Sigmoid colon (tissue), 7 donors: ENCODE data around the gene NEK4. TPM values are rescaled to one million over a fixed set of nuclear protein-coding genes. Genes with fewer than 3 reads are reported as not detected.

Experiments used
- DNase-seq: peaks from one replicate; pipeline ENCODE4 v3.0.0-alpha.2; 2019
- H3K27ac ChIP-seq, 4 donors: fragments of 200-600 bp; sonication (generic); one replicate each; pipeline ENCODE4 v1.5.1; 2016 to 2019; ENCODE audit warnings: mild to moderate bottlenecking in 1 of 4
- H3K27me3 ChIP-seq, 3 donors: fragments of 200-600 bp; sonication (generic); one replicate each; pipeline ENCODE4 v1.5.1; 2019; ENCODE audit warnings: mild to moderate bottlenecking in 1 of 3
- H3K36me3 ChIP-seq, 4 donors: fragments of 200-600 bp; sonication (generic); one replicate each; pipeline ENCODE4 v1.5.1; 2016 to 2019
- H3K4me1 ChIP-seq, 4 donors: fragments of 200-600 bp; sonication (generic); one replicate each; pipeline ENCODE4 v1.5.1; 2017 to 2019
- H3K4me3 ChIP-seq, 4 donors: fragments of 200-600 bp; sonication (generic); one replicate each; pipeline ENCODE4 v1.5.1; 2017 to 2019; ENCODE audit warnings: mild to moderate bottlenecking in 2 of 4, moderate library complexity in 1 of 4
- H3K9me3 ChIP-seq, 4 donors: fragments of 200-600 bp in 3 of 4; sonication (generic) in 3 of 4; one replicate each; pipeline versions ENCODE4 v1.5.1 to v1.6.1; 2013 to 2019
- CTCF ChIP-seq, 4 experiments: fragments of 450-650 bp in 3 of 4; fragments of 200-600 bp in 1 of 4; IDR thresholded peaks; one replicate each; pipeline ENCODE4 v1.5.1; 2016 to 2019; ENCODE audit warnings: antibody characterized with exemption in 4 of 4, mild to moderate bottlenecking in 3 of 4, moderate library complexity in 2 of 4
- EP300 ChIP-seq, 4 donors: sonication (generic); formaldehyde crosslinking; IDR thresholded peaks; one replicate each; pipeline ENCODE4 v1.6.1; 2017; ENCODE audit warnings: antibody characterized with exemption in 4 of 4
- POLR2A ChIP-seq, 2 donors: fragments of 450-650 bp; IDR thresholded peaks; one replicate each; pipeline ENCODE4 v1.6.1; 2016; ENCODE audit warnings: antibody characterized with exemption in 2 of 2, mild to moderate bottlenecking in 2 of 2, moderate library complexity in 2 of 2
- POLR2AphosphoS5 ChIP-seq, 4 donors: sonication (generic); formaldehyde crosslinking; IDR thresholded peaks; one replicate each; pipeline ENCODE4 v1.6.1; 2017; ENCODE audit warnings: antibody characterized with exemption in 4 of 4
- WGBS, 2 donors: extraction: QIAGEN DNeasy Blood & Tissue Kit; methylation state at CpG; one replicate each; pipeline ENCODE4 v1.1.7; 2013; 5-methylcytosine and 5-hydroxymethylcytosine counted together
- intact Hi-C: fragments of 100-400 bp; cut with DNase I; formaldehyde crosslinking; loops from one replicate; pipeline ENCODE4 v1.15.1; 2023
- polyA plus RNA-seq, 3 donors: library from polyadenylated mRNA; stranded (reverse); fragments of 200-250 nt; gene quantifications; one replicate each; pipeline ENCODE4 v1.2.3, GENCODE V29; 2013
- total RNA-seq, 4 donors: library from RNA; depleted of rRNA; stranded (reverse); fragments of >200 nt; gene quantifications; one replicate each; pipeline ENCODE4 v1.1.0, GENCODE V29; 2016
- donor health status: healthy with polysubstance abuse.
- donor health status: Bipolar disorder and iron deficiency.
- donor health status: healthy.

NEK4 gene
- total and polyA plus RNA-seq, 7 donors: 7.4 to 19.4 (median 17.1) TPM

- 81 to 82% methylated on average over 12 of the region's 12 CpGs for WGBS, 2 donors
These were observed 11.9 kb upstream of the NEK4 start for GRCh38 chr3:52782412-52783210.

GRCh38 chr3:52781741-52782140 lies 11.0 kb upstream of the NEK4 start:
- intact Hi-C loops: no loop called here
- H3K27ac ChIP-seq: no peak overlapping the region
- 45 to 68% methylated on average over 13 of the region's 13 CpGs for WGBS, 2 donors
- no peak overlapping the region for H3K4me3 ChIP-seq
- TF ChIP-seq POLR2A (IDR thresholded peaks at IDR 0.05) (no peak), EP300 (IDR thresholded peaks at IDR 0.05) (no peak), CTCF (IDR thresholded peaks at IDR 0.05) (no peak), POLR2AphosphoS5 (IDR thresholded peaks at IDR 0.05) (no peak)
- DNase-seq: no peak
- H3K36me3 ChIP-seq: no peaks in the 10 kb centered on the region
- H3K4me1 ChIP-seq: no peaks in the 10 kb centered on the region
- no peaks in the 10 kb centered on the region for H3K27me3 ChIP-seq
- no peaks in the 10 kb centered on the region for H3K9me3 ChIP-seq

More at GRCh38 chr3:52782412-52783210, 11.9 kb upstream of the NEK4 start:
- no peaks in the 10 kb centered on the region for H3K9me3 ChIP-seq
- no peak overlapping the region for H3K4me3 ChIP-seq
- TF ChIP-seq POLR2AphosphoS5 (IDR thresholded peaks at IDR 0.05): no peak
- no peak for TF ChIP-seq CTCF (IDR thresholded peaks at IDR 0.05)
- TF ChIP-seq EP300 (IDR thresholded peaks at IDR 0.05): no peak
- TF ChIP-seq POLR2A (IDR thresholded peaks at IDR 0.05): no peak
- no peaks in the 10 kb centered on the region for H3K4me1 ChIP-seq
- DNase-seq: peak; percentile 38
- no peak overlapping the region for H3K27ac ChIP-seq
- intact Hi-C loops: no loop called here
- no peaks in the 10 kb centered on the region for H3K36me3 ChIP-seq
- H3K27me3 ChIP-seq: no peaks in the 10 kb centered on the region

GRCh38 chr3:52779837-52780585 lies 9.3 kb upstream of the NEK4 start:
- WGBS, 2 donors: 87 to 90% methylated on average over 8 of the region's 8 CpGs
- Histone ChIP-seq H3K4me3 (no peak overlapping the region), H3K9me3 (no peaks in the 10 kb centered on the region), H3K36me3 (no peaks in the 10 kb centered on the region), H3K27ac (no peak overlapping the region), H3K4me1 (no peaks in the 10 kb centered on the region), H3K27me3 (no peaks in the 10 kb centered on the region)
- DNase-seq: peak; percentile 53
- TF ChIP-seq POLR2A (IDR thresholded peaks at IDR 0.05) (no peak), CTCF (IDR thresholded peaks at IDR 0.05) (no peak), POLR2AphosphoS5 (IDR thresholded peaks at IDR 0.05) (no peak), EP300 (IDR thresholded peaks at IDR 0.05) (no peak)
- intact Hi-C loops: loop anchor here (10.0 kb wide), 1 partner anchor 155 kb away; no protein-coding TSS in a partner anchor

DNA sequence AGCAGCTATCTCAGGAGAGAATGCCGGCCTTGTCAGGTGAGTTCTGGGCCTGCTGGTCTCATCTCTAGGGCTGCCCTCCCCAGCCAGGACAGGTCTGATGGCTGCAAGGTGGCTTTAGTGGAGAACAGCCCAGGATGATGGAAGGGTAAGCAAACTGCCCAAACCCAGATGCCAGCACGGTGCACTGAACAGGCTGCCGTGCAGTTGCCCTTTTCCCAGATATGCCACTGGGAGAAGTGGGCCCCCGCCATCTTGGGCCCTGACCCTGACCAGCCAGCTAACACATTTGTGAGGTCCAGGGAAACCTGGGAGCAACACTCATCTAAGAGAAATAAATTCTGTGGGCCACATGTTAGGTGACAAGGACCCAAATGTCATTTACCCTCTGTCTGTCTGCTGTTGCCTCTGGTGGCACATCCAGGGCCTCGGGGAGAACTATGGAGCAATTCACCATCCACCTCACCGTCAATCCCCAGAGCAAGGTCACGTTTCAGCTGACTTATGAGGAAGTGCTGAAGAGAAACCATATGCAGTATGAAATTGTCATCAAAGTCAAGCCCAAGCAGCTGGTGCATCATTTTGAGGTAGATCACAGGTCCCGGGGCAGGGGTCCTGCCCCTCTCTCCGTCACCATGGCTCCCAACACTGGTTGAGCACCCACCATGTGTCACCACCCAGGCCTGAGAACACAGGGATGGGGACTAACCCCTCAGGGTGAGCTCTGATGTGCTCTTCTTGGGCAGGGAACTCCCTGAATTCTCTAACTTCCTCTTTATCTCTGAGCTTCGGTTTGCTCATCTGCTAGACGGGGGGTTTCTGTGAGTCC lies 8.5 kb upstream of the NEK4 start:
- DNase-seq: peak; percentile 44
- intact Hi-C loops: loop anchor here (10.0 kb wide), 1 partner anchor 156 kb away; no protein-coding TSS in a partner anchor
- Histone ChIP-seq H3K4me3 (no peak overlapping the region), H3K27ac (no peak overlapping the region), H3K4me1 (no peaks in the 10 kb centered on the region), H3K9me3 (no peaks in the 10 kb centered on the region), H3K27me3 (no peaks in the 10 kb centered on the region), H3K36me3 (no peaks in the 10 kb centered on the region)
- 72 to 82% methylated on average over 11 of the region's 11 CpGs for WGBS, 2 donors
- TF ChIP-seq POLR2A (IDR thresholded peaks at IDR 0.05) (no peak), EP300 (IDR thresholded peaks at IDR 0.05) (no peak), CTCF (IDR thresholded peaks at IDR 0.05) (no peak), POLR2AphosphoS5 (IDR thresholded peaks at IDR 0.05) (no peak)
